ENCODE measurements around the gene FANK1. TPM values are rescaled to one million over a fixed set of nuclear protein-coding genes. Genes with fewer than 3 reads are reported as not detected.
"Not testable (repeated sequence)": the region's sequence is repeated elsewhere in the genome, so short reads cannot be mapped to it uniquely, and the experiment has no call there.

The FANK1 gene
- total RNA-seq, 1 donor from 2014 or later, result 9.4 TPM

GRCh38 chr10:126042906-126043305, 146.5 kb downstream of the FANK1 start:
- Mint-ChIP-seq H3K4me3 (ENCODE audit: unreplicated experiment) (no peak overlapping the region), H3K27ac (ENCODE audit: unreplicated experiment) (peak overlapping the region; percentile 100), H3K36me3 (ENCODE audit: low read depth, unreplicated experiment) (peaks cover 26% of the 10 kb centered on the region), H3K27me3 (ENCODE audit: unreplicated experiment) (peaks cover 10% of the 10 kb centered on the region), H3K9me3 (ENCODE audit: unreplicated experiment) (no peaks in the 10 kb centered on the region), H3K4me1 (ENCODE audit: unreplicated experiment) (peaks cover 51% of the 10 kb centered on the region)
- no peak for DNase-seq (ENCODE audit: low spot score)
- no peak for TF ChIP-seq CTCF (IDR thresholded peaks at IDR 0.05; ENCODE audit: unreplicated experiment)

- Mint-ChIP-seq H3K27me3 (ENCODE audit: unreplicated experiment) (peaks cover 10% of the 10 kb centered on the region), H3K4me1 (ENCODE audit: unreplicated experiment) (peaks cover 53% of the 10 kb centered on the region), H3K27ac (ENCODE audit: unreplicated experiment) (peak overlapping the region; percentile 100), H3K9me3 (ENCODE audit: unreplicated experiment) (no peaks in the 10 kb centered on the region), H3K36me3 (ENCODE audit: low read depth, unreplicated experiment) (peaks cover 24% of the 10 kb centered on the region), H3K4me3 (ENCODE audit: unreplicated experiment) (no peak overlapping the region)
- TF ChIP-seq CTCF (IDR thresholded peaks at IDR 0.05; ENCODE audit: unreplicated experiment), result no peak
- DNase-seq (ENCODE audit: low spot score), result peak; percentile 15
Measured at GRCh38 chr10:126043389-126043788, 147.0 kb downstream of the FANK1 start.

- no peak for DNase-seq (ENCODE audit: low spot score)
- H3K27ac Mint-ChIP-seq (ENCODE audit: unreplicated experiment), result peak overlapping the region; percentile 6
- H3K27me3 Mint-ChIP-seq (ENCODE audit: unreplicated experiment), result peaks cover 10% of the 10 kb centered on the region
- H3K36me3 Mint-ChIP-seq (ENCODE audit: low read depth, unreplicated experiment), result peaks cover 13% of the 10 kb centered on the region
- H3K9me3 Mint-ChIP-seq (ENCODE audit: unreplicated experiment), result no peaks in the 10 kb centered on the region
- H3K4me1 Mint-ChIP-seq (ENCODE audit: unreplicated experiment), result peaks cover 68% of the 10 kb centered on the region
- H3K4me3 Mint-ChIP-seq (ENCODE audit: unreplicated experiment), result no peak overlapping the region
- no peak for TF ChIP-seq CTCF (IDR thresholded peaks at IDR 0.05; ENCODE audit: unreplicated experiment)
Measured at GRCh38 chr10:126045861-126046260, 149.5 kb downstream of the FANK1 start.

GRCh38 chr10:126046831-126047230, 150.5 kb downstream of the FANK1 start:
- H3K4me1 Mint-ChIP-seq (ENCODE audit: unreplicated experiment), result peaks cover 68% of the 10 kb centered on the region
- no peaks in the 10 kb centered on the region for H3K9me3 Mint-ChIP-seq (ENCODE audit: unreplicated experiment)
- H3K36me3 Mint-ChIP-seq (ENCODE audit: low read depth, unreplicated experiment), result peaks cover 10% of the 10 kb centered on the region
- no peak overlapping the region for H3K27ac Mint-ChIP-seq (ENCODE audit: unreplicated experiment)
- DNase-seq (ENCODE audit: low spot score), result no peak
- no peak for TF ChIP-seq CTCF (IDR thresholded peaks at IDR 0.05; ENCODE audit: unreplicated experiment)
- peaks cover 9% of the 10 kb centered on the region for H3K27me3 Mint-ChIP-seq (ENCODE audit: unreplicated experiment)
- H3K4me3 Mint-ChIP-seq (ENCODE audit: unreplicated experiment), result no peak overlapping the region

- H3K27me3 Mint-ChIP-seq (ENCODE audit: unreplicated experiment); H3K27ac Mint-ChIP-seq (ENCODE audit: unreplicated experiment); DNase-seq (ENCODE audit: low spot score); H3K4me3 Mint-ChIP-seq (ENCODE audit: unreplicated experiment); H3K36me3 Mint-ChIP-seq (ENCODE audit: low read depth, unreplicated experiment); H3K9me3 Mint-ChIP-seq (ENCODE audit: unreplicated experiment): not testable (repeated sequence)
- peaks cover 68% of the 10 kb centered on the region for H3K4me1 Mint-ChIP-seq (ENCODE audit: unreplicated experiment)
Measured at GRCh38 chr10:126047749-126048148, 151.4 kb downstream of the FANK1 start.
